A549 (cell line): Measurements from ENCODE around the gene NMRK1. TPM values are rescaled to one million over a fixed set of nuclear protein-coding genes. Genes with fewer than 3 reads are reported as not detected.

ENCODE experiments used
- ATAC-seq, 2 experiments: fragments of 200-7000 bp in 1 of 2; fragments of >200 bp in 1 of 2; cut with Nextera tagmentation in 1 of 2; cut with Tn5 transposase in 1 of 2; 3 replicates each; pipeline versions ENCODE4 v1.8.0 to v1.9.1; 2018 to 2020; ENCODE audit warnings: mild to moderate bottlenecking in 1 of 2, moderate library complexity in 1 of 2
- CTCF ChIA-PET: fragments of 300-600 bp; sonication (Branson Sonifier 250); formaldehyde crosslinking; extraction: SDS; loops from one replicate; lab custom pipeline; 2021; ENCODE audit warnings: antibody characterized with exemption, inconsistent platforms; lab: Yijun Ruan, JAX
- POLR2A ChIA-PET: fragments of 350-600 bp; formaldehyde crosslinking; extraction: SDS; loops from one replicate; lab custom pipeline; 2021; ENCODE audit warnings: antibody characterized with exemption, inconsistent platforms; lab: Yijun Ruan, JAX
- DNase-seq, 2 experiments: peaks; one replicate each; pipeline versions ENCODE4 v3.0.0 to v3.0.0-alpha.2; 2011 to 2016; ENCODE audit warnings: low read depth in 1 of 2, low spot score in 1 of 2
- FAIRE-seq: peaks from 2 replicates; lab custom pipeline; 2011; peaks lifted over from hg19 to GRCh38; lab: Jason Lieb, UNC
- H3K27ac ChIP-seq, 2 experiments: fragments of >200 bp; sonication (Bioruptor Twin); formaldehyde crosslinking; 3 replicates each; pipeline ENCODE4 v1.5.1; 2016 to 2017
- H3K4me1 ChIP-seq: fragments of >200 bp; sonication (Bioruptor Twin); formaldehyde crosslinking; 3 replicates; pipeline ENCODE4 v1.6.1; 2016
- H3K4me2 ChIP-seq: fragments of >200 bp; sonication (Bioruptor Twin); formaldehyde crosslinking; 3 replicates; pipeline ENCODE4 v1.6.1; 2016
- H3K4me3 ChIP-seq: fragments of >200 bp; sonication (Bioruptor Twin); formaldehyde crosslinking; 3 replicates; pipeline ENCODE4 v1.5.1; 2016
- H3K9me3 ChIP-seq: fragments of >200 bp; sonication (Bioruptor Twin); formaldehyde crosslinking; 3 replicates; pipeline ENCODE4 v1.6.1; 2016
- CHD2 ChIP-seq: fragments of 150-350 bp; IDR thresholded peaks from 2 replicates; pipeline ENCODE4 v1.6.1; 2014; ENCODE audit warnings: low read length; ENCODE audit not compliant: partially characterized antibody
- FOSL2 ChIP-seq, 2 experiments: fragments of 450-650 bp in 1 of 2; fragments of >200 bp in 1 of 2; sonication (Bioruptor Twin) in 1 of 2; formaldehyde crosslinking; IDR thresholded peaks; 2 replicates each; pipeline versions ENCODE4 v1.5.0 to v1.6.1; 2016 to 2020; ENCODE audit warnings: mild to moderate bottlenecking in 1 of 2, moderate library complexity in 1 of 2
- KDM5A ChIP-seq: fragments of 200-600 bp; sonication (generic); IDR thresholded peaks from 2 replicates; pipeline ENCODE4 v1.6.1; 2016; ENCODE audit warnings: antibody characterized with exemption, mild to moderate bottlenecking
- MAFK ChIP-seq: fragments of 450-650 bp; IDR thresholded peaks from 2 replicates; pipeline ENCODE4 v1.6.1; 2014; ENCODE audit not compliant: partially characterized antibody
- MAZ ChIP-seq: fragments of 150-350 bp; IDR thresholded peaks from 2 replicates; pipeline ENCODE4 v1.6.1; 2014; ENCODE audit warnings: antibody characterized with exemption, low read depth, low read length, borderline replicate concordance
- POLR2AphosphoS2 ChIP-seq: conservative IDR thresholded peaks from 2 replicates; pipeline ENCODE4 v1.6.1; 2012; ENCODE audit warnings: low read length, improper control_type of control experiment, inconsistent platforms
- RARB ChIP-seq: fragments of 250-450 bp; sonication (Bioruptor Pico); IDR thresholded peaks from 2 replicates; pipeline ENCODE4 v1.8.0; 2021; ENCODE audit warnings: mild to moderate bottlenecking, moderate library complexity
- RCOR1 ChIP-seq: fragments of 150-350 bp; IDR thresholded peaks from 2 replicates; pipeline ENCODE4 v1.6.1; 2014; ENCODE audit warnings: antibody characterized with exemption, low read length, low read depth
- SMC3 ChIP-seq: fragments of >200 bp; sonication (Bioruptor Twin); formaldehyde crosslinking; IDR thresholded peaks from 3 replicates; pipeline ENCODE4 v1.6.1; 2018; ENCODE audit warnings: inconsistent platforms
- TFCP2L1 ChIP-seq: fragments of 250-450 bp; sonication (Bioruptor Pico); IDR thresholded peaks from 2 replicates; pipeline ENCODE4 v1.5.0; 2021; ENCODE audit warnings: mild to moderate bottlenecking
- USF2 ChIP-seq: fragments of 450-650 bp; IDR thresholded peaks from 2 replicates; pipeline ENCODE4 v1.6.1; 2014; ENCODE audit warnings: antibody characterized with exemption
- ZSCAN20 ChIP-seq: fragments of 250-450 bp; sonication (Bioruptor Pico); IDR thresholded peaks from 2 replicates; pipeline ENCODE4 v1.8.0; 2022; ENCODE audit warnings: mild to moderate bottlenecking, moderate library complexity
- WGBS: methylation state at CpG from one replicate; pipeline ENCODE4 v1.1.6; 2017; ENCODE audit errors: missing lambda C conversion rate; 5-methylcytosine and 5-hydroxymethylcytosine counted together
- polyA plus RNA-seq, 4 experiments: library from polyadenylated mRNA; depleted of rRNA in 3 of 4; stranded (reverse); fragments of >200 nt; fragmentation: RNase III in 1 of 4; extraction: RNeasy Plus Mini Kit Qiagen cat#74134 plus additional on column Dnase treatment in 1 of 4; gene quantifications; 2 replicates in 3 of 4; 3 replicates in 1 of 4; pipeline ENCODE4 v1.2.3, GENCODE V29; 2011 to 2017
- TF ChIP-seq, protein P1 (sequence below): IDR thresholded peaks from 2 replicates; pipeline ENCODE4 v1.6.1; 2012; ENCODE audit warnings: low read depth, borderline replicate concordance
- TF ChIP-seq, protein P2 (sequence below): IDR thresholded peaks from 2 replicates; pipeline ENCODE4 v1.6.1; 2012
- TF ChIP-seq, protein P3 (sequence below): fragments of 250-450 bp; sonication (Bioruptor Pico); IDR thresholded peaks from 2 replicates; pipeline ENCODE4 v1.5.0; 2020; ENCODE audit warnings: low read depth, mild to moderate bottlenecking, moderate library complexity
- TF ChIP-seq, protein P4 (sequence below): fragments of 150-350 bp; IDR thresholded peaks from 2 replicates; pipeline ENCODE4 v1.6.1; 2014; ENCODE audit warnings: low read depth, mild to moderate bottlenecking, low read length

The NMRK1 gene
- polyA plus RNA-seq, 2 of the 4 experiments (the other 2 are of a cell fraction): 7.6 to 10.5 TPM

- no peak overlapping the region for H3K4me3 ChIP-seq
- POLR2A ChIA-PET: interaction anchor here (1.5 to 1.7 kb wide), 2 partner anchors 25 to 35 kb away, joined by 5 to 7 read pairs; partner anchors contain the start of genes CARNMT1, NMRK1 and OSTF1
- FAIRE-seq (no peak), ATAC-seq (no peak), DNase-seq (no peak)
- no peaks in the 10 kb centered on the region for H3K9me3 ChIP-seq
- H3K27ac ChIP-seq: no peak overlapping the region
- 36% methylated on average over 1 of the region's 1 CpG for WGBS
- TF ChIP-seq, protein P1, sequence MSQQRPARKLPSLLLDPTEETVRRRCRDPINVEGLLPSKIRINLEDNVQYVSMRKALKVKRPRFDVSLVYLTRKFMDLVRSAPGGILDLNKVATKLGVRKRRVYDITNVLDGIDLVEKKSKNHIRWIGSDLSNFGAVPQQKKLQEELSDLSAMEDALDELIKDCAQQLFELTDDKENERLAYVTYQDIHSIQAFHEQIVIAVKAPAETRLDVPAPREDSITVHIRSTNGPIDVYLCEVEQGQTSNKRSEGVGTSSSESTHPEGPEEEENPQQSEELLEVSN: no peak
- TF ChIP-seq SMC3 (no peak), ZSCAN20 (CRISPR knock-in tag) (no peak), TFCP2L1 (CRISPR knock-in tag) (no peak), KDM5A (no peak), USF2 (no peak), POLR2AphosphoS2 (no peak), RARB (CRISPR knock-in tag) (no peak), RCOR1 (no peak), MAZ (no peak), MAFK (no peak), FOSL2 (IDR thresholded peaks at IDR 0.05) (no peak), FOSL2 (CRISPR knock-in tag; IDR thresholded peaks at IDR 0.05) (no peak)
- TF ChIP-seq, protein P2, sequence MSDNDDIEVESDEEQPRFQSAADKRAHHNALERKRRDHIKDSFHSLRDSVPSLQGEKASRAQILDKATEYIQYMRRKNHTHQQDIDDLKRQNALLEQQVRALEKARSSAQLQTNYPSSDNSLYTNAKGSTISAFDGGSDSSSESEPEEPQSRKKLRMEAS: no peak
- TF ChIP-seq, protein P3, sequence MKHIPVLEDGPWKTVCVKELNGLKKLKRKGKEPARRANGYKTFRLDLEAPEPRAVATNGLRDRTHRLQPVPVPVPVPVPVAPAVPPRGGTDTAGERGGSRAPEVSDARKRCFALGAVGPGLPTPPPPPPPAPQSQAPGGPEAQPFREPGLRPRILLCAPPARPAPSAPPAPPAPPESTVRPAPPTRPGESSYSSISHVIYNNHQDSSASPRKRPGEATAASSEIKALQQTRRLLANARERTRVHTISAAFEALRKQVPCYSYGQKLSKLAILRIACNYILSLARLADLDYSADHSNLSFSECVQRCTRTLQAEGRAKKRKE: no peak
- TF ChIP-seq, protein P4, sequence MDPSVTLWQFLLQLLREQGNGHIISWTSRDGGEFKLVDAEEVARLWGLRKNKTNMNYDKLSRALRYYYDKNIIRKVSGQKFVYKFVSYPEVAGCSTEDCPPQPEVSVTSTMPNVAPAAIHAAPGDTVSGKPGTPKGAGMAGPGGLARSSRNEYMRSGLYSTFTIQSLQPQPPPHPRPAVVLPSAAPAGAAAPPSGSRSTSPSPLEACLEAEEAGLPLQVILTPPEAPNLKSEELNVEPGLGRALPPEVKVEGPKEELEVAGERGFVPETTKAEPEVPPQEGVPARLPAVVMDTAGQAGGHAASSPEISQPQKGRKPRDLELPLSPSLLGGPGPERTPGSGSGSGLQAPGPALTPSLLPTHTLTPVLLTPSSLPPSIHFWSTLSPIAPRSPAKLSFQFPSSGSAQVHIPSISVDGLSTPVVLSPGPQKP: no peak
- CTCF ChIA-PET: interaction anchor here (0.6 to 1.7 kb wide), 6 partner anchors 11 to 293 kb away, joined by 3 to 11 read pairs (median 4); partner anchors contain the start of gene CARNMT1
- no peaks in the 10 kb centered on the region for H3K4me1 ChIP-seq
- no peak overlapping the region for H3K4me2 ChIP-seq
These were observed 24.2 kb downstream of the NMRK1 start for GRCh38 chr9:75063556-75064305.

DNA sequence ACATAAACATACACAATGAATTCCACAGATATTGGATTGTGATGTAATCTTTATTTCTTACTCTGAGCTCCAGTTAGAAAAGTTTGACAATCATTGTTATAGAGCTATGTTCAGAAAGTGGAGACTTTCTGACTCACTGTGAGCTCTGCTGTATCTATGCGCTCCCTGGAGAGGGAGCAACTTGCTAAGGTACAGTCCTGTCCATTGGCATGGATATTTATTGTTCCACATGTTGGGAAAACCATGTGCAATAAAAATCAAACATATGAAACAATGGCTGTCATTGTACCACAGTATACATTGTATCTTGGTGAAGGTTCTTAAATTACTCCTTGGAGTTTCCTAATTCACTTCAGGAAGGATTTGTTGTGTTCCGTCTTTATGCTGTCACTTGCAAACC lies 26.8 kb downstream of the NMRK1 start:
- POLR2A ChIA-PET: interaction anchor here (0.6 to 1.3 kb wide), 2 partner anchors 27 to 33 kb away, joined by 3 to 4 read pairs; partner anchors contain the start of genes CARNMT1, NMRK1 and OSTF1
- no peak for TF ChIP-seq CHD2
- Histone ChIP-seq H3K4me1 (no peaks in the 10 kb centered on the region), H3K9me3 (no peaks in the 10 kb centered on the region), H3K4me3 (no peak overlapping the region), H3K27ac (no peak overlapping the region), H3K4me2 (no peak overlapping the region)
- WGBS: 92% methylated on average over 2 of the region's 2 CpGs
- no peak for FAIRE-seq
- CTCF ChIA-PET: interaction anchor here (0.6 kb wide), 1 partner anchor 66 kb away, joined by 3 read pairs; no protein-coding TSS in a partner anchor
- no peak for DNase-seq
- no peak for ATAC-seq
